GM12878 (cell line): ENCODE data around the gene SIDT2. TPM values are rescaled to one million over a fixed set of nuclear protein-coding genes. Genes with fewer than 3 reads are reported as not detected.

ENCODE experiments used
- ATAC-seq: fragments of 200-7000 bp; cut with Tn5 transposase; 3 replicates; pipeline ENCODE4 v1.9.1; 2020; ENCODE audit warnings: mild to moderate bottlenecking, moderate library complexity
- BruUV-seq: library from RNA; stranded (reverse); fragments of 400-500 nt; replicated peaks from 2 replicates; lab custom pipeline; 2021; lab: Mats Ljungman, UMichigan
- CTCF ChIA-PET: fragments of 300-600 bp; sonication (Branson Sonifier 250); formaldehyde crosslinking; extraction: SDS; loops from one replicate; lab custom pipeline; 2021; ENCODE audit warnings: inconsistent platforms; lab: Yijun Ruan, JAX
- POLR2A ChIA-PET: fragments of 350-600 bp; formaldehyde crosslinking; extraction: SDS; loops from one replicate; lab custom pipeline; 2021; ENCODE audit warnings: inconsistent platforms; lab: Charles Lee
- RAD21 ChIA-PET: fragments of 300-600 bp; sonication (Branson Sonifier 250); formaldehyde crosslinking; loops from one replicate; lab custom pipeline; 2023; ENCODE audit warnings: antibody characterized with exemption; ENCODE audit not compliant: unreplicated experiment; lab: Charles Lee
- SMC1A ChIA-PET: fragments of 300-600 bp; sonication (Branson Sonifier 250); formaldehyde crosslinking; loops from one replicate; lab custom pipeline; 2023; ENCODE audit not compliant: unreplicated experiment, uncharacterized antibody; lab: Charles Lee
- DNase-seq: peaks from one replicate; pipeline ENCODE4 v3.0.0-alpha.2; 2011; ENCODE audit warnings: low read depth, low spot score
- FAIRE-seq: peaks from 3 replicates; lab custom pipeline; 2011; peaks lifted over from hg19 to GRCh38; lab: Jason Lieb, UNC
- H2AFZ ChIP-seq: 2 replicates; pipeline ENCODE4 v1.6.0; 2011; ENCODE audit warnings: low read depth, low read length, control low read depth; ENCODE audit not compliant: control insufficient read depth
- H3K27ac ChIP-seq: 2 replicates; pipeline ENCODE4 v1.5.1; 2011; ENCODE audit warnings: control low read depth; ENCODE audit not compliant: control insufficient read depth, insufficient read depth
- H3K27me3 ChIP-seq, 2 experiments: replicated peaks in 1 of 2; 2 replicates each; pipeline versions ENCODE4 v1.6.0 to v1.6.1; 2011; ENCODE audit warnings: low read length in 1 of 2; ENCODE audit not compliant: control insufficient read depth in 2 of 2, insufficient read depth in 2 of 2
- H3K36me3 ChIP-seq, 2 experiments: 2 replicates each; pipeline ENCODE4 v1.5.1; 2011; ENCODE audit warnings: low read length in 1 of 2; ENCODE audit not compliant: control insufficient read depth in 2 of 2, insufficient read depth in 2 of 2
- H3K4me1 ChIP-seq: 2 replicates; pipeline ENCODE4 v1.6.1; 2011; ENCODE audit warnings: mild to moderate bottlenecking, low read length, moderate library complexity, mixed read lengths; ENCODE audit not compliant: control insufficient read depth, insufficient read depth
- H3K4me2 ChIP-seq: 2 replicates; pipeline ENCODE4 v1.6.0; 2011; ENCODE audit warnings: control low read depth; ENCODE audit not compliant: control insufficient read depth, insufficient read depth
- H3K4me3 ChIP-seq: fragments of 200-600 bp; sonication (generic); 2 replicates; pipeline ENCODE4 v1.5.1; 2016
- H3K79me2 ChIP-seq: 2 replicates; pipeline ENCODE4 v1.6.0; 2011; ENCODE audit warnings: low read length; ENCODE audit not compliant: control insufficient read depth, insufficient read depth
- H3K9ac ChIP-seq: 2 replicates; pipeline ENCODE4 v1.8.0; 2011; ENCODE audit warnings: low read length, control low read depth, mixed read lengths; ENCODE audit not compliant: control insufficient read depth, insufficient read depth
- H3K9me3 ChIP-seq: replicated peaks from 3 replicates; pipeline ENCODE4 v1.5.1; 2011; ENCODE audit warnings: mild to moderate bottlenecking, low read length; ENCODE audit not compliant: control insufficient read depth, insufficient read depth
- H4K20me1 ChIP-seq: 2 replicates; pipeline ENCODE4 v1.6.0; 2011; ENCODE audit not compliant: control insufficient read depth, insufficient read depth
- ETV6 ChIP-seq, 2 experiments: fragments of 450-650 bp in 1 of 2; IDR thresholded peaks in 1 of 2; conservative IDR thresholded peaks in 1 of 2; 2 replicates each; pipeline ENCODE4 v1.6.1; 2014; ENCODE audit warnings: antibody characterized with exemption in 1 of 2, borderline replicate concordance in 1 of 2, low read depth in 1 of 2, mild to moderate bottlenecking in 1 of 2, moderate library complexity in 1 of 2
- MEF2A ChIP-seq: IDR thresholded peaks from 2 replicates; pipeline ENCODE4 v1.6.1; 2011; ENCODE audit warnings: low read depth, mild to moderate bottlenecking, low read length, moderate library complexity; ENCODE audit not compliant: insufficient read depth
- TCF12 ChIP-seq: IDR thresholded peaks from 2 replicates; pipeline ENCODE4 v1.6.1; 2011; ENCODE audit warnings: low read depth, mild to moderate bottlenecking, low read length
- WGBS: methylation state at CpG from one replicate; pipeline ENCODE4 v1.1.6; 2016; ENCODE audit warnings: low lambda C conversion rate; ENCODE audit not compliant: insufficient replicate concordance, insufficient coverage; ENCODE audit errors: missing lambda C conversion rate; 5-methylcytosine and 5-hydroxymethylcytosine counted together
- in situ Hi-C: fragments of 300-500 bp; cut with MboI; formaldehyde crosslinking; loops from 9 replicates; pipeline ENCODE4 v1.14.3; 2018; ENCODE audit warnings: mixed read lengths
- intact Hi-C: fragments of 100-400 bp; cut with micrococcal nuclease; formaldehyde crosslinking; loops from one replicate; pipeline ENCODE4 v1.14.2; 2022; ENCODE audit not compliant: unreplicated experiment
- polyA plus RNA-seq, 11 experiments: library from polyadenylated mRNA; depleted of rRNA in 4 of 11; unstranded in 6 of 11; stranded (reverse) in 5 of 11; fragments of >200 nt; fragmentation: Nextera tagmentation in 4 of 11; fragmentation: Illumina TruSeq in 1 of 11; extraction: Ambion mirVana in 4 of 11; extraction: Trizol in 1 of 11; gene quantifications; 1 replicate in 1 of 11; 2 replicates in 10 of 11; pipeline versions ENCODE4 v1.2.1 to v1.2.3, GENCODE V29; 2011 to 2016; ENCODE audit warnings: inconsistent platforms in 2 of 11, missing spikeins in 2 of 11, low read depth in 1 of 11
- total RNA-seq, 4 experiments: library from RNA; depleted of rRNA in 3 of 4; stranded (reverse); fragments of >200 nt in 3 of 4; fragmentation: Illumina TruSeq in 1 of 4; extraction: Trizol in 1 of 4; gene quantifications; 2 replicates each; pipeline versions ENCODE4 v1.2.1 to v1.2.3, GENCODE V29; 2013 to 2021

Gene SIDT2
- total and polyA plus RNA-seq, 10 of the 15 experiments (the other 5 are each of a cell fraction or from before 2014, with no cell fraction given): 4.9 to 23.9 (median 10.3) TPM

DNA sequence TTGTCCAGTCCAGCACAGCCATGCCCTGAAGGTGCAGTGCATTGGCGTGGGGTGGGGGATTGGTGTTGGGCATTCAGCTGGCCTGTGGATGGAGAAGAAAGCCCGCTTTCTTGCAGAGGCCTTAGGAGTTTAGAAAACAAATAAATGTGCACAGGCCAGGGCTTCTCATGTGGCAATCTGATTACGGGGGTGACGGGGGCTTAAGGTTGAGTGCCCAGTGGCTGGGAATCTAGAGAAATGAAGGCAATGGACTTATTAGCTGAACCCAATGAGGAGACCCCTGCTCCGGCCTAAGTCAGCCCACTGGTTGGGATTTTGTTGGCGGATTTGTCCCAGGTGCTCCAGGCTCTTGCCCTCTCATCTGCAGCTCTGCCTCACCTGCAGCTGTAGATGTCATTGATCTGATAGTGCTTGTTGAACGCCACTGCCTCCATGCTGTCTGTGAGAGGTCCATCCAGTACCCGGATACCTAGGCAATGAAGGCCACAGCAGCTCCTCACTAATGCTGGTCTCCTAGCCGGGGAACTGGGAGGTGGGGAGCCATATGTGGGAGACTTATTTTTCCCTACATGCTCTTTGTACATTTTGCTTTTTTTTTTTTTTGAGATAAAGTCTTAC, 47.1 kb downstream of the SIDT2 start:
- TF ChIP-seq MEF2A (no peak), TCF12 (no peak), ETV6 (conservative IDR thresholded peaks at IDR 0.05 in 1 of 2, IDR thresholded peaks at IDR 0.05 in 1 of 2; ENCODE audit: borderline replicate concordance in 1 of 2, low read depth in 1 of 2) (no peak)
- Histone ChIP-seq H3K36me3 (peaks cover 36 to 38% of the 10 kb centered on the region in 2 experiments; a peak in 3 of 4 replicates), H3K4me1 (peaks cover 9% of the 10 kb centered on the region), H3K4me2 (no peak overlapping the region), H2AFZ (no peak overlapping the region), H4K20me1 (no peaks in the 10 kb centered on the region; the same call in 1 of the 2 replicates), H3K9me3 (no peaks in the 10 kb centered on the region), H3K27me3 (no peaks in the 10 kb centered on the region), H3K4me3 (no peak overlapping the region), H3K9ac (no peak overlapping the region), H3K79me2 (peaks cover 17% of the 10 kb centered on the region), H3K27ac (no peak overlapping the region)
- FAIRE-seq (no peak), ATAC-seq (no peak), DNase-seq (no peak)
- RAD21 ChIA-PET: interaction anchor here (0.7 to 9.9 kb wide), 7 partner anchors 45 to 435 kb away, joined by 3 to 159 read pairs (median 6); partner anchors contain the start of genes APOA5, PAFAH1B2 and SIDT2
- CTCF ChIA-PET: interaction anchor here (0.8 to 17.3 kb wide), 22 partner anchors 9 to 491 kb away, joined by 3 to 422 read pairs (median 8); partner anchors contain the start of genes APOA5 and SIDT2
- BruUV-seq: no TSS peak
- in situ Hi-C loops: loop anchor here (5.0 kb wide), 1 partner anchor 348 kb away; no protein-coding TSS in a partner anchor
- intact Hi-C loops: loop anchor here (1.0 to 5.0 kb wide), 5 partner anchors 44 to 433 kb away; partner anchors contain the start of genes APOA1 and APOA5
- WGBS: 93% methylated on average over 9 of the region's 9 CpGs
- POLR2A ChIA-PET: interaction anchor here (0.7 to 2.1 kb wide), 2 partner anchors 45 to 234 kb away, joined by 4 to 6 read pairs; no protein-coding TSS in a partner anchor
- SMC1A ChIA-PET: interaction anchor here (0.7 to 12.2 kb wide), 7 partner anchors 9 to 493 kb away, joined by 3 to 187 read pairs (median 6); partner anchors contain the start of gene SIDT2
